ENCODE data around the gene STYXL1.

Gene STYXL1

DNA sequence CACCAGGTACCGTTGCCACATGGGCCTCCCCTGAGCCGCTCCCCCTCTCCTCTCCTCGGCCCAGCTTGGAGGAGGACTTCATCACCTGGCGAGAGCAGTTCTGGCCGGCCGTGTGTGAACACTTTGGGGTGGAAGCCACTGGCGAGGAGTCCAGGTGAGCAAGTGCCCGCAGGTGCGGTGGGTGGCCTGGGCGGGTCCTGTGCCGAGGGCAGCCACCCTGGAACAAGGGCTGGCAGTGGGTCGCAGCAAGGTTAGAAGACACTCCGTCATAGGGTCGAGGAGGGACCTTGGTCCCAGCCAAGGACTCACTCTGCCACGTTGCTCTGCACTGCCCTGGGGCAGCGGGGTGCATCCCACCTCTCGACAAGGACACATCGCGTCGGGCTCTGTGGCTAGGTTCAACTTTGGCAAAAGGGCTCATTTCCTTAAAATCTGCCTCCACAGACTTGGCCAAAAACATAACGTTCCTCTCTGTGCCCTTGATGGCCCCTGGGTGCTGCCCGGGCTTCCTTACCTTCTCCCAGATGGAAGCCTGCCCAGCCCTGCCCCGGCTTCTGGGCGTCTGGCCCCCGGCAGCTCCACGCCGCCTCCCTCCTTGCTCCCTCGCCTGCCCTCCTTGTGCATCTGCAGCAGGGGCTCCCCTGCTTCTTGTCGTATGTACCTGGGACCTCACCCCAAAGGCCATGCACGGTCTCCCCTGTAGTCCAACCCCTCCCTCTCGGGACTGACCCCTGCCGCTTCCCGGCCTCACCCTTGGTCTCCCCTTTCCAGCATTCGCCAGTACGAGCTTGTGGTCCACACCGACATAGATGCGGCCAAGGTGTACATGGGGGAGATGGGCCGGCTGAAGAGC is 66.1 kb downstream of the STYXL1 start:
- no peak for TF ChIP-seq TEAD4 (IDR thresholded peaks at IDR 0.05)
- no peak for TF ChIP-seq NFIC (IDR thresholded peaks at IDR 0.05)
- no peak for TF ChIP-seq ZBTB7A (IDR thresholded peaks at IDR 0.05; ENCODE audit: low read depth)
- TF ChIP-seq RAD21 (IDR thresholded peaks at IDR 0.05; ENCODE audit: low read depth) = no peak
- no peak for TF ChIP-seq YY1 (IDR thresholded peaks at IDR 0.05; ENCODE audit: low read depth)
- no peak for TF ChIP-seq EGR1 (IDR thresholded peaks at IDR 0.05)
- no peak for TF ChIP-seq EP300 (IDR thresholded peaks at IDR 0.05; ENCODE audit: borderline replicate concordance)
- no peak for TF ChIP-seq FOXM1 (IDR thresholded peaks at IDR 0.05; ENCODE audit: borderline replicate concordance, low read depth)
- TF ChIP-seq, protein P1, sequence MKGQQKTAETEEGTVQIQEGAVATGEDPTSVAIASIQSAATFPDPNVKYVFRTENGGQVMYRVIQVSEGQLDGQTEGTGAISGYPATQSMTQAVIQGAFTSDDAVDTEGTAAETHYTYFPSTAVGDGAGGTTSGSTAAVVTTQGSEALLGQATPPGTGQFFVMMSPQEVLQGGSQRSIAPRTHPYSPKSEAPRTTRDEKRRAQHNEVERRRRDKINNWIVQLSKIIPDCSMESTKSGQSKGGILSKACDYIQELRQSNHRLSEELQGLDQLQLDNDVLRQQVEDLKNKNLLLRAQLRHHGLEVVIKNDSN (IDR thresholded peaks at IDR 0.05) = no peak
- TF ChIP-seq, protein P2, sequence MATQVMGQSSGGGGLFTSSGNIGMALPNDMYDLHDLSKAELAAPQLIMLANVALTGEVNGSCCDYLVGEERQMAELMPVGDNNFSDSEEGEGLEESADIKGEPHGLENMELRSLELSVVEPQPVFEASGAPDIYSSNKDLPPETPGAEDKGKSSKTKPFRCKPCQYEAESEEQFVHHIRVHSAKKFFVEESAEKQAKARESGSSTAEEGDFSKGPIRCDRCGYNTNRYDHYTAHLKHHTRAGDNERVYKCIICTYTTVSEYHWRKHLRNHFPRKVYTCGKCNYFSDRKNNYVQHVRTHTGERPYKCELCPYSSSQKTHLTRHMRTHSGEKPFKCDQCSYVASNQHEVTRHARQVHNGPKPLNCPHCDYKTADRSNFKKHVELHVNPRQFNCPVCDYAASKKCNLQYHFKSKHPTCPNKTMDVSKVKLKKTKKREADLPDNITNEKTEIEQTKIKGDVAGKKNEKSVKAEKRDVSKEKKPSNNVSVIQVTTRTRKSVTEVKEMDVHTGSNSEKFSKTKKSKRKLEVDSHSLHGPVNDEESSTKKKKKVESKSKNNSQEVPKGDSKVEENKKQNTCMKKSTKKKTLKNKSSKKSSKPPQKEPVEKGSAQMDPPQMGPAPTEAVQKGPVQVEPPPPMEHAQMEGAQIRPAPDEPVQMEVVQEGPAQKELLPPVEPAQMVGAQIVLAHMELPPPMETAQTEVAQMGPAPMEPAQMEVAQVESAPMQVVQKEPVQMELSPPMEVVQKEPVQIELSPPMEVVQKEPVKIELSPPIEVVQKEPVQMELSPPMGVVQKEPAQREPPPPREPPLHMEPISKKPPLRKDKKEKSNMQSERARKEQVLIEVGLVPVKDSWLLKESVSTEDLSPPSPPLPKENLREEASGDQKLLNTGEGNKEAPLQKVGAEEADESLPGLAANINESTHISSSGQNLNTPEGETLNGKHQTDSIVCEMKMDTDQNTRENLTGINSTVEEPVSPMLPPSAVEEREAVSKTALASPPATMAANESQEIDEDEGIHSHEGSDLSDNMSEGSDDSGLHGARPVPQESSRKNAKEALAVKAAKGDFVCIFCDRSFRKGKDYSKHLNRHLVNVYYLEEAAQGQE (IDR thresholded peaks at IDR 0.05; ENCODE audit: low read depth) = no peak
- TF ChIP-seq, protein P3, sequence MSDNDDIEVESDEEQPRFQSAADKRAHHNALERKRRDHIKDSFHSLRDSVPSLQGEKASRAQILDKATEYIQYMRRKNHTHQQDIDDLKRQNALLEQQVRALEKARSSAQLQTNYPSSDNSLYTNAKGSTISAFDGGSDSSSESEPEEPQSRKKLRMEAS (IDR thresholded peaks at IDR 0.05) = no peak
- no peak for TF ChIP-seq CEBPB (IDR thresholded peaks at IDR 0.05)

DNA sequence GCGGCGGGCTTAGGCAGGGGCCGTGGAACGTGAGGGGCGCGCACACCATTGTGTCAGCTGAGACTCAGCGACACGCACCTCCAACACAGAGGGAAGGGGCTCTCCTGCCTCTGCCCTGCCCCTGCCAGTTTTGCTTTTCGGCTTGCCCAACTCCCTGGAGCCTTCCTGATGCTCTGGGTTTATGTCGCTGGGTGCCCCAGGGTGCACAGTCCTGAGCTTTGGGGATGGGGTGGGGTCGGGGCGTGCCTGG is 66.7 kb downstream of the STYXL1 start:
- TF ChIP-seq CEBPB (IDR thresholded peaks at IDR 0.05) (no peak), TAF1 (IDR thresholded peaks at IDR 0.05; ENCODE audit: low read depth) (no peak), EP300 (IDR thresholded peaks at IDR 0.05; ENCODE audit: borderline replicate concordance) (no peak), FOXM1 (IDR thresholded peaks at IDR 0.05; ENCODE audit: borderline replicate concordance, low read depth) (no peak), NFIC (IDR thresholded peaks at IDR 0.05) (no peak)

DNA sequence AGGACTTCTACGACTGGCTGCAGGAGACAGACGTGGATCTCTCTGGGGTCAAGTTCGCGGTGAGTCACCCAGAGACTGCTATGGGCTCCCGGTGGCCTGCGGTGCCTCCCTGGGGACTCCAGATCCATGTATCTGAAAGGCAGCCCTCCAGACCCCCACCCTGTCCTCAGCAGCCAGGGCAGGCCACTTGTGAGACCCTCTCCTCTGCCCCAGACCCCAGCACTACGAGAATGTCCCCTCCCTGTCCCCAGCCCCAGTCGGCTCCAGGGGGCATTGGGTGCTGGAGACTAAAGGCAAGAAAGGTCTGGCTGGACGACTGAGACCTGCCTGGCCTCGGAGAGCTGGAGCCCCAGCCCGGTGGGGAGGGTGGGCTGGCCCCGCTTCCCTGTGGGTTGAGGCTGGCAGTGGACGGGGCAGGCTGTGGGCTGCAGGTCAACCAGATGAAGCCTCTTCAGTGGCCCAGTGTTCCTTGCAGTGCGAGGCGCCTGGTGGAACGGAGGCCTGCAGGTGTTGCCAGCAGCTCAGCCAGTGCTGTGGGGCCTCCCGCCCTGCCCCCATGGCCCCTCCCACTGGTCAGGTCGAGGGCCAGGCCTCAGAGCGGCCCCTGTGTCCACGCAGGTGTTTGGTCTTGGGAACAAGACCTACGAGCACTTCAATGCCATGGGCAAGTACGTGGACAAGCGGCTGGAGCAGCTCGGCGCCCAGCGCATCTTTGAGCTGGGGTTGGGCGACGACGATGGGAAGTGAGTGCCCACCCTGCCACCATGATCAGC is 67.2 kb downstream of the STYXL1 start:
- no peak for TF ChIP-seq YY1 (IDR thresholded peaks at IDR 0.05; ENCODE audit: low read depth)
- TF ChIP-seq TAF1 (IDR thresholded peaks at IDR 0.05; ENCODE audit: low read depth) = no peak
- no peak for TF ChIP-seq EP300 (IDR thresholded peaks at IDR 0.05; ENCODE audit: borderline replicate concordance)
- TF ChIP-seq NFIC (IDR thresholded peaks at IDR 0.05) = no peak
- TF ChIP-seq, protein P3 (IDR thresholded peaks at IDR 0.05) = no peak
- no peak for TF ChIP-seq ZBTB7A (IDR thresholded peaks at IDR 0.05; ENCODE audit: low read depth)

DNA sequence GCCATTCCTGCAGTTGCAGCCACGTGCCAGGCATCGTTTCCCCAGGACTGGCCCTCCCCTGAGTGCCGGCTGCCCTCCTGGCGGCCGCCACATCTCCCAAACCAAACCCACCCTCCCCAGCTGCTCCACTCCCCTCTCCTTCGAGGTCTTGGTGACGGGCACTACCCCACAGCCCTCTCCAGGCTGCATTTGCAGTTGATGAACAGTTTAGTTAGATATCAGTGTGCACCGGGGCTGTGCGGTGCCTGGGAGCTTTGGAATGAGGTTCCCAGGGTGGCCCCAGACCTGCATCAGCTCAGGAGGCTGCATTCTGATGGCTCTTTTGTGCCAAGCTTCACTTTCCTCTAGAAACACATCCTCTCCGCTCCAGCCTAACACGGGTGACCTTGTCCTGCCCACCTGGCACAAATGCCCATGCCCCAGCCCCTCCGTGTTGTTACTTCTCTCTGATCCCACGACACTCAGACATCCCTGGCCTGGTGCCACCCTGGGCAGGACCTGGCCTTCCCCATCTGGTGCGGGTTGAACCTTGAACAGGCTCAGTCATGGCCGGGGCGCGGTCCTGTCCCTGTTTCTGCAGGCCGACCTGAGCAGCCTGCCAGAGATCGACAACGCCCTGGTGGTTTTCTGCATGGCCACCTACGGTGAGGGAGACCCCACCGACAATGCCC is 67.9 kb downstream of the STYXL1 start:
- no peak for TF ChIP-seq YY1 (IDR thresholded peaks at IDR 0.05; ENCODE audit: low read depth)
- no peak for TF ChIP-seq NFIC (IDR thresholded peaks at IDR 0.05)
- no peak for TF ChIP-seq TCF12 (IDR thresholded peaks at IDR 0.05; ENCODE audit: low read depth)
- TF ChIP-seq, protein P1 (IDR thresholded peaks at IDR 0.05) = no peak
- TF ChIP-seq CREB1 (IDR thresholded peaks at IDR 0.05; ENCODE audit: low read depth) = no peak

DNA sequence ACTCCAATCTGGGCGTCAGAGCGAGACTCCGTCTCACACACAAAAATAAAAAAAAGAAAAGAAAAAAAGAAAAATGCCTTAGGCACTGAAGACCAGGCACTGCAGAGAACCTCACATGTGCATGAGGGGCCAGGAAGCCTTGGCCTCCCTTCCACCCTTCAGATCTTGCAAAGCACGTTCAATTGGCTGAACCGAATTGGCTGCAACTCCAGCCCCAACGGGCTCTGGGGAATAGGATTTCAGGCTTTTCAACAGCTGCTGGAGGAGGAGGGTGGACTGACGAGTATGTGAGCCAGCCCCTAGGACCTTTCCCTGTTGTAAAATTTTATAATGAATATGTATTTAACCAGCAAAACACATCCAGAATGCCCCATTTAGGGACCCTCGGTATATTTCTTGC is 70.1 kb downstream of the STYXL1 start:
- TF ChIP-seq EGR1 (IDR thresholded peaks at IDR 0.05) (no peak), CEBPB (IDR thresholded peaks at IDR 0.05) (no peak), TAF1 (IDR thresholded peaks at IDR 0.05; ENCODE audit: low read depth) (no peak), NFIC (IDR thresholded peaks at IDR 0.05) (no peak), CREB1 (IDR thresholded peaks at IDR 0.05; ENCODE audit: low read depth) (no peak), EP300 (IDR thresholded peaks at IDR 0.05; ENCODE audit: borderline replicate concordance) (no peak), FOXM1 (IDR thresholded peaks at IDR 0.05; ENCODE audit: borderline replicate concordance, low read depth) (no peak), YY1 (IDR thresholded peaks at IDR 0.05; ENCODE audit: low read depth) (no peak), TEAD4 (IDR thresholded peaks at IDR 0.05) (no peak), RAD21 (IDR thresholded peaks at IDR 0.05; ENCODE audit: low read depth) (no peak)
- TF ChIP-seq, protein P2 (IDR thresholded peaks at IDR 0.05; ENCODE audit: low read depth) = no peak
- TF ChIP-seq, protein P3 (IDR thresholded peaks at IDR 0.05) = no peak
